GM18870 (cell line): ENCODE results near the gene LRRC8B.

ENCODE experiments used
- ATAC-seq: cut with Tn5 transposase; IDR thresholded peaks from one replicate; pipeline ENCODE4 v1.9.1; 2021; ENCODE audit warnings: moderate library complexity; ENCODE audit not compliant: unreplicated experiment

Gene LRRC8B

GRCh38 chr1:89630048-89630447 lies 105.4 kb downstream of the LRRC8B start:
- ATAC-seq: no peak

- no peak for ATAC-seq
Measured at GRCh38 chr1:89631816-89632656, 107.4 kb downstream of the LRRC8B start.

GRCh38 chr1:89632657-89633247 lies 108.1 kb downstream of the LRRC8B start, which contains the start of gene LRRC8C:
Gene LRRC8C, plus strand, starts transcription at chr1:89633120. Its CDS starts 53,354 bp downstream, at chr1:89686474.
- peak; percentile 49 for ATAC-seq

- ATAC-seq: peak; percentile 28
Measured at GRCh38 chr1:89633248-89633799, 108.7 kb downstream of the LRRC8B start.

DNA sequence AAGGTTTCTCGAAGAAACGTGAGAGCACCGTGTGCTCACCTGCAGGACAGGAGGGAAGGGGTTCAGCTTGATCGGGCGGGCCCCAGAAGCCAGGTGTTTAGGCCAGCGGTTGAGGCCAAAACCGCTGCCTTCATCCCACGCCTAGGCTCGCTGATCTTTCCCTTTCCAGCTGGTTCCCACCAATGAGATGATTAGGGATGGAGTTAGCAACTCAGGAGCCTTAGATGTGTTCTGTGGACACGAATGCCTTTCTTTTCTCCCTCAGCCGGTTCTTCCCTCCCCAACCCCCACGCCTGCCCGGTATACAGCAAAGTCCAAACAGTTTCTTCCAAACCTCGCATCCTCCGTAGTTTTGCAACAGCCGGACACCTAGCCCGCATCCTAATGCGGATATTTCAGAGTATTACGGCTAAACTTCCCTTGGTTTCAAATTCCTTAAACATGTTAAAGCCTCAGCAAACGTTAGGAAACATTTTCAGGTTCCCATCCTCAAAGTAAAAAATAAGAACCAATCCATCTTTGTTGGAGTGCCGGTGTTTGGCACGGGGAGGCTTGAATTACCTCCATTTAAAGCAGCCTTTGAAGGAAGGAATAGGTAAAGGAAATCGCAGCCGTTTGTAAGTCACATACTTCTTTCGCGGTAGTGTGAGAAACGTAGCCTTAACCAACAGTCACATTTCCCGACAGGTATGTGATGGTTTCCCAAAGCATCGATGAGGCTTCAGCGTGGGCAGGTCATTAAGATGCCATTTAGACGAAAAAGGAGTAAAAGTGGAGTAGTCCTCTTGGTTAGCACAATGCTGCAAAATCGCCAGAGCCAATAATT lies 109.4 kb downstream of the LRRC8B start:
- no peak for ATAC-seq

- no peak for ATAC-seq
Measured at GRCh38 chr1:89635825-89636815, 111.5 kb downstream of the LRRC8B start.

GRCh38 chr1:89637496-89637895 lies 112.9 kb downstream of the LRRC8B start:
- no peak for ATAC-seq

DNA sequence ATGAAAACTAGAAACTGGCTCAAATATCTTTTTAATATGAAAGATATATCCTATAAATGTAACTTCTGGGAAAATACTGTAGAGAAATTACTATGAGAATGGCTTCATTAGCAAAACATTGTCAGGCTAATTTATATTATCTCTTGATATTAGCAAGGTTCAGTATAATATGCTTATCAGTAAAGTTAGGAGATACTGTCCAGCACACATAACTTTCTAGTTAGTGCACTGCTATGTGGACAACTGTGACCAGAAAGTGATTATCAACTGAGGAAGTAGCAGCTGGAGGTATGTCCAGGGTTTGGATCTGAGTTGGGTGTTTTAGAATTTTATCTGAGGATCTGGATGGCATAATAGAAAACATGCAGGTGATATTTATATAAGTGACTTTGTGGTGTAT lies 115.8 kb downstream of the LRRC8B start:
- ATAC-seq: no peak

GRCh38 chr1:89641781-89642180 lies 117.2 kb downstream of the LRRC8B start:
- ATAC-seq: no peak

DNA sequence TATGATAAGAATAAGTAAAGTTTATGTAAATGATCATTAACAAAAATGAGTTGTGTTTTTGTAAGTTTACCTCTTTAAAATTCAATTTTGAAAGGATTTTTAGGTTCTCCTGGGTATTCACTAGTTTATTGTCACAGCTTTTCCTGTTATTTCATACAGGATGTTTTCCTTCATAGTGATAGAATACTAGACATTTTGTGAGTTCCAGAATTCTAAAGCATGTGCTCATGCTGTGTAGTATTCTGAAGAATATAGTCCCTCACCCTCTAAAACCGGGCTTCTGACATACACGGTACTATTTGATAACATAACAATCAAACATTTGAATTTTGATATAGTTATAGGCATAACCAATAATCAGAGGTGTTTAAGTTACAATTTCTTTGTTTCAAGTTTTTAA lies 118.9 kb downstream of the LRRC8B start:
- no peak for ATAC-seq

DNA sequence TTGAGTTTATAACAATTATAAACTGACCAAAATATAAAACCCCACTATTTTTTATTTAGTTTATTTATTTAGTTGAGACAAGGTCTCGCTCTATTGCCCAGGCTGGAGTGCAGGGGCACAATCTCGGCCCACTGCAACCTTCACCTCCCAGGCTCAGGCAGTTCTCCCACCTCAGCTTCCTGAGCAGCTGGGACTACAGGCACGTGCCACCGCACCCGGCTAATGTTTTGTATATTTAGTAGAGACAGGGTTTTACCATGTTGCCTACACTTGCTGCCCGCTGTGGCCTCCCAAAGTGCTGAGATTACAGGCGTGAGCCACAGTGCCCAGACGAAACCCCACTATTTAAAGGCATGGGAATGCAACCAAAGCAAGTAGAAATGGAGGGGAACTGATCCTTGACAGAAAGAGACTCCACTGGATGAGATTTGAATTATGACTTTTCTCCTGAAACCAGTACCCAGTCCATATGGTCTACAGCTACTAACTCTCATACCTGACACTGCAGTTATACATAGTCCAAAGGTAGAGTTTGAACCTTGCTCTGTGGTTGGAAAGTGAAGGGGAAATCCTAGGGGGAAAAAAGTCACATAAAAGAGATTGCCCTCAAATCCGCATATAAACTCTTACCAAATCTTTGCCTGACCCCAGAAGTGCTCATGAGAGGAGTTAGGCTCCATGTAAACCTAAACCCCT lies 119.6 kb downstream of the LRRC8B start:
- no peak for ATAC-seq

DNA sequence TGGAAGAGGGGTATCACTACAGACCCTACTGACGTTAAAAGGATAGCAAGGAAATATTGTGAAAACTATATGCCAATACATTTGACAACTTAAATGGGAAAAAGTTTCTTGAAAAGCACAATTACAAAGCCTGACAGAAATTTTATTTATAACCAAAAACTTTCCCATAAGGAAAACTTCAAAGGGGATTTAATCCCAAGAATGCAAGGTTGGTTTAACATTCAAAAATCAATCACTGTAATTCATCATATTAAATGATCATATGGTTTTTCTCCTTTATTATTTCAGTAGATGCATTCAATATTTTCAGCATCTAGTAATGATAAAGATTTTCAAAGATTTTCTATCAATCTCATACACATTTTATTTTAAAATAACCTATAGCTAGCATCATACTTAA lies 121.6 kb downstream of the LRRC8B start:
- no peak for ATAC-seq
